GDM1 (cell line): ENCODE data around the gene PLEKHJ1.
A peak's percentile ranks its signal among the peaks of the same experiment; 100 is the strongest.

Source experiments
- DNase-seq: peaks from one replicate; lab custom pipeline; 2025; lab: John Stamatoyannopoulos, UW

The PLEKHJ1 gene

GRCh38 chr19:2236314-2237050, at the start of gene PLEKHJ1, which contains the start of gene SF3A2:
Gene PLEKHJ1, minus strand, starts transcription at chr19:2236329. Its CDS starts 81 bp downstream, at chr19:2236248.
Gene SF3A2, plus strand, starts transcription at chr19:2236824. Its CDS starts 6,595 bp downstream, at chr19:2243419.
- peak; percentile 97 for DNase-seq

GRCh38 chr19:2283835-2284507, 47.8 kb upstream of the PLEKHJ1 start:
- DNase-seq, result no peak

GRCh38 chr19:2282862-2283237, 46.7 kb upstream of the PLEKHJ1 start:
- no peak for DNase-seq

- peak; percentile 77 for DNase-seq
Measured at GRCh38 chr19:2282062-2282861, 46.1 kb upstream of the PLEKHJ1 start, which contains the start of gene PEAK3. Gene PEAK3, minus strand, starts transcription at chr19:2282175. Its CDS starts 1,244 bp downstream, at chr19:2280931.

GRCh38 chr19:2281265-2282061, 45.3 kb upstream of the PLEKHJ1 start:
- DNase-seq, result peak; percentile 47

GRCh38 chr19:2280633-2281264, 44.6 kb upstream of the PLEKHJ1 start:
- no peak for DNase-seq

- no peak for DNase-seq
Measured at GRCh38 chr19:2278459-2279158, 42.5 kb upstream of the PLEKHJ1 start.

GRCh38 chr19:2277138-2277537, 41.0 kb upstream of the PLEKHJ1 start:
- no peak for DNase-seq

- no peak for DNase-seq
Measured at GRCh38 chr19:2276429-2276986, 40.4 kb upstream of the PLEKHJ1 start.

GRCh38 chr19:2275588-2276428, 39.7 kb upstream of the PLEKHJ1 start:
- DNase-seq, result no peak

- DNase-seq, result peak; percentile 65
Measured at GRCh38 chr19:2274931-2275535, 38.9 kb upstream of the PLEKHJ1 start.

GRCh38 chr19:2274185-2274711, 38.1 kb upstream of the PLEKHJ1 start:
- DNase-seq, result no peak

GRCh38 chr19:2273356-2274184, 37.4 kb upstream of the PLEKHJ1 start:
- peak; percentile 61 for DNase-seq

- no peak for DNase-seq
Measured at GRCh38 chr19:2271234-2272103, 35.3 kb upstream of the PLEKHJ1 start.

GRCh38 chr19:2270423-2271233, 34.5 kb upstream of the PLEKHJ1 start:
- peak; percentile 56 for DNase-seq

- DNase-seq, result no peak
Measured at GRCh38 chr19:2270157-2270422, 34.0 kb upstream of the PLEKHJ1 start.
